Natural killer cell (primary cell): ENCODE results near the gene BSCL2. TPM values are rescaled to one million over a fixed set of nuclear protein-coding genes. Genes with fewer than 3 reads are reported as not detected.

Experiments
- ATAC-seq, 3 donors: fragments of 150-1000 bp in 2 of 3; fragments of 200-7000 bp in 1 of 3; cut with Tn5 transposase; 1 replicate in 1 of 3; 2 replicates in 2 of 3; pipeline ENCODE4 v1.10.0; 2021; ENCODE audit warnings: mild to moderate bottlenecking in 2 of 3, moderate library complexity in 2 of 3
- DNase-seq, 2 donors: peaks; one replicate each; pipeline versions ENCODE4 v3.0.0 to v3.0.0-alpha.2; 2013 to 2021; ENCODE audit warnings: mixed read lengths in 1 of 2
- H3K27ac ChIP-seq: one replicate; pipeline ENCODE4 v1.5.1; 2013; ENCODE audit warnings: mild to moderate bottlenecking, low read length
- H3K27me3 ChIP-seq: one replicate; pipeline ENCODE4 v1.6.1; 2013; ENCODE audit warnings: low read length; ENCODE audit not compliant: control insufficient read depth, insufficient read depth
- H3K36me3 ChIP-seq: one replicate; pipeline ENCODE4 v1.6.1; 2013; ENCODE audit warnings: low read length; ENCODE audit not compliant: control insufficient read depth, insufficient read depth
- H3K4me1 ChIP-seq: one replicate; pipeline ENCODE4 v1.6.1; 2013; ENCODE audit warnings: low read length; ENCODE audit not compliant: control insufficient read depth, insufficient read depth
- H3K4me3 ChIP-seq: one replicate; pipeline ENCODE4 v1.5.1; 2013; ENCODE audit warnings: low read length
- H3K9me3 ChIP-seq: one replicate; pipeline ENCODE4 v1.6.1; 2013; ENCODE audit warnings: low read length; ENCODE audit not compliant: control insufficient read depth, insufficient read depth
- H3K27ac Mint-ChIP-seq, 2 donors: one replicate each; pipeline ENCODE4 v1.8.0; 2022; ENCODE audit warnings: mild to moderate bottlenecking in 2 of 2, mixed read lengths in 2 of 2, moderate library complexity in 1 of 2
- H3K27me3 Mint-ChIP-seq, 2 donors: one replicate each; pipeline ENCODE4 v1.8.0; 2022; ENCODE audit warnings: low read depth in 2 of 2, mixed read lengths in 2 of 2
- H3K36me3 Mint-ChIP-seq: one replicate; pipeline ENCODE4 v1.8.0; 2022; ENCODE audit warnings: mixed read lengths
- H3K4me1 Mint-ChIP-seq, 2 donors: one replicate each; pipeline ENCODE4 v1.8.0; 2022; ENCODE audit warnings: mixed read lengths in 2 of 2
- H3K4me3 Mint-ChIP-seq: one replicate; pipeline ENCODE4 v1.8.0; 2022; ENCODE audit warnings: mild to moderate bottlenecking, moderate library complexity, mixed read lengths
- H3K9me3 Mint-ChIP-seq, 2 donors: one replicate each; pipeline ENCODE4 v1.8.0; 2022; ENCODE audit warnings: mixed read lengths in 2 of 2
- WGBS: methylation state at CpG from one replicate; pipeline ENCODE4 v1.1.7; 2013; ENCODE audit warnings: missing lambda C conversion rate; ENCODE audit not compliant: insufficient coverage; 5-methylcytosine and 5-hydroxymethylcytosine counted together
- intact Hi-C: fragments of 100-400 bp; cut with micrococcal nuclease; formaldehyde crosslinking; loops from one replicate; pipeline ENCODE4 v1.14.2; 2022
- total RNA-seq, 4 donors: library from RNA; stranded (reverse); fragments of 120-200 nt in 1 of 4; gene quantifications; one replicate each; pipeline versions ENCODE4 v1.2.3 to v1.2.4, GENCODE V29; 2013 to 2022
- TF ChIP-seq, protein P1 (sequence below): fragments of 200-600 bp; IDR thresholded peaks from one replicate; pipeline ENCODE4 v1.8.0; 2022; ENCODE audit warnings: antibody characterized with exemption

The BSCL2 gene
- total RNA-seq, 3 donors from 2014 or later (not counting 1 experiment from before 2014, with no cell fraction given) = 19.7 to 22.0 (median 21.2) TPM

DNA sequence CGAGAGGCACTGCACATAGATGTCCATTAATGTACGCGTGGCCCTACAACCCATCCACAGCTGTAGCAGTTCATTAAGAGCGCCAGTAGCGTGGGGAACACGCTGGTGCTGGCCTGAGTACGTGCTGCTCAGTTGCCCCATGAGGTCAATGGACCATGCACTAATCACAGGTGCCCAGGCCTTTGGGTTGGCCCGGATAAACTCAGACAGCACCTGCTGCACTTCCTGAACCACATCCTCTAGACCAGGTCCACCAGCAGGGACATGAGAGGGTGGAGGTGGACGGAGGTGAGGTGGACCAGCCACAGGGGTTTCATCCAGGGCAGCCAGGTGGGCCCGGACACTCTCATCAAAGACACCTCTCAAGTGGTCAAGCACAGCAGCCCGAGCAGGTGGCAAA, 57.7 kb downstream of the BSCL2 start:
- H3K27ac ChIP-seq = no peak overlapping the region
- H3K4me3 Mint-ChIP-seq = peak overlapping the region; percentile 25
- no peak for ATAC-seq
- H3K9me3 ChIP-seq = no peaks in the 10 kb centered on the region
- H3K4me3 ChIP-seq = no peak overlapping the region
- H3K27me3 Mint-ChIP-seq = peaks cover 0 to 3% of the 10 kb centered on the region in 2 donors
- H3K27me3 ChIP-seq = no peaks in the 10 kb centered on the region
- peaks cover 24% of the 10 kb centered on the region for H3K36me3 ChIP-seq
- 97% methylated on average over 10 of the region's 11 CpGs for WGBS
- H3K27ac Mint-ChIP-seq = no peak overlapping the region
- H3K4me1 ChIP-seq = peaks cover 44% of the 10 kb centered on the region
- H3K36me3 Mint-ChIP-seq = no peaks in the 10 kb centered on the region
- TF ChIP-seq, protein P1, sequence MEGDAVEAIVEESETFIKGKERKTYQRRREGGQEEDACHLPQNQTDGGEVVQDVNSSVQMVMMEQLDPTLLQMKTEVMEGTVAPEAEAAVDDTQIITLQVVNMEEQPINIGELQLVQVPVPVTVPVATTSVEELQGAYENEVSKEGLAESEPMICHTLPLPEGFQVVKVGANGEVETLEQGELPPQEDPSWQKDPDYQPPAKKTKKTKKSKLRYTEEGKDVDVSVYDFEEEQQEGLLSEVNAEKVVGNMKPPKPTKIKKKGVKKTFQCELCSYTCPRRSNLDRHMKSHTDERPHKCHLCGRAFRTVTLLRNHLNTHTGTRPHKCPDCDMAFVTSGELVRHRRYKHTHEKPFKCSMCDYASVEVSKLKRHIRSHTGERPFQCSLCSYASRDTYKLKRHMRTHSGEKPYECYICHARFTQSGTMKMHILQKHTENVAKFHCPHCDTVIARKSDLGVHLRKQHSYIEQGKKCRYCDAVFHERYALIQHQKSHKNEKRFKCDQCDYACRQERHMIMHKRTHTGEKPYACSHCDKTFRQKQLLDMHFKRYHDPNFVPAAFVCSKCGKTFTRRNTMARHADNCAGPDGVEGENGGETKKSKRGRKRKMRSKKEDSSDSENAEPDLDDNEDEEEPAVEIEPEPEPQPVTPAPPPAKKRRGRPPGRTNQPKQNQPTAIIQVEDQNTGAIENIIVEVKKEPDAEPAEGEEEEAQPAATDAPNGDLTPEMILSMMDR = no peak
- H3K4me1 Mint-ChIP-seq = peaks cover 23 to 29% of the 10 kb centered on the region in 2 donors
- no peaks in the 10 kb centered on the region for H3K9me3 Mint-ChIP-seq
- intact Hi-C loops = no loop called here
- DNase-seq = peak in 1 of 2 donors; percentile 4

DNA sequence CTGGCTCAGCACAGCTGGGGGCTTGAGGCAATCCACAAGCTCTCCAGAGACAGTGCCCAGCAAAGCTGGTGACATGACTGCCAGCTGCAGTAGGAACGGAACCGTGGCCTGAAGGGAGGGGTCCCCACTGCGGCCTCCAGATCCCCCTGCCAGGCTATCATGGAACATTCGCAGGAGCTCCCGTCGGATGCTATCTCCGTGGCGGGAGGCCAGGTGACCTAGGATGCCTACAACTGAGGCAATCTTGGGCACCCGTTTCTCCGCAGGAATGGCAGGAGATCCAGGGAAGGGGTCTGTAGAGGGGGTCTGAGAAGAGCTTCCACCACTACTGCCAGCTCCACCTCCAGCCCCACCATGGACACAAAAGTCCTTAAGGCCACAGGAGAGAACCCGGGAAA, 58.3 kb downstream of the BSCL2 start:
- H3K27ac ChIP-seq = no peak overlapping the region
- Mint-ChIP-seq H3K4me1 (peaks cover 23 to 29% of the 10 kb centered on the region in 2 donors), H3K27ac (no peak overlapping the region), H3K4me3 (no peak overlapping the region), H3K27me3 (peaks cover 0 to 3% of the 10 kb centered on the region in 2 donors), H3K36me3 (no peaks in the 10 kb centered on the region), H3K9me3 (no peaks in the 10 kb centered on the region)
- no peak for DNase-seq
- intact Hi-C loops = no loop called here
- no peak for ATAC-seq
- peaks cover 44% of the 10 kb centered on the region for H3K4me1 ChIP-seq
- H3K9me3 ChIP-seq = no peaks in the 10 kb centered on the region
- 97% methylated on average over 11 of the region's 11 CpGs for WGBS
- peaks cover 27% of the 10 kb centered on the region for H3K36me3 ChIP-seq
- H3K4me3 ChIP-seq = no peak overlapping the region
- TF ChIP-seq, protein P1 = no peak
- H3K27me3 ChIP-seq = no peaks in the 10 kb centered on the region

DNA sequence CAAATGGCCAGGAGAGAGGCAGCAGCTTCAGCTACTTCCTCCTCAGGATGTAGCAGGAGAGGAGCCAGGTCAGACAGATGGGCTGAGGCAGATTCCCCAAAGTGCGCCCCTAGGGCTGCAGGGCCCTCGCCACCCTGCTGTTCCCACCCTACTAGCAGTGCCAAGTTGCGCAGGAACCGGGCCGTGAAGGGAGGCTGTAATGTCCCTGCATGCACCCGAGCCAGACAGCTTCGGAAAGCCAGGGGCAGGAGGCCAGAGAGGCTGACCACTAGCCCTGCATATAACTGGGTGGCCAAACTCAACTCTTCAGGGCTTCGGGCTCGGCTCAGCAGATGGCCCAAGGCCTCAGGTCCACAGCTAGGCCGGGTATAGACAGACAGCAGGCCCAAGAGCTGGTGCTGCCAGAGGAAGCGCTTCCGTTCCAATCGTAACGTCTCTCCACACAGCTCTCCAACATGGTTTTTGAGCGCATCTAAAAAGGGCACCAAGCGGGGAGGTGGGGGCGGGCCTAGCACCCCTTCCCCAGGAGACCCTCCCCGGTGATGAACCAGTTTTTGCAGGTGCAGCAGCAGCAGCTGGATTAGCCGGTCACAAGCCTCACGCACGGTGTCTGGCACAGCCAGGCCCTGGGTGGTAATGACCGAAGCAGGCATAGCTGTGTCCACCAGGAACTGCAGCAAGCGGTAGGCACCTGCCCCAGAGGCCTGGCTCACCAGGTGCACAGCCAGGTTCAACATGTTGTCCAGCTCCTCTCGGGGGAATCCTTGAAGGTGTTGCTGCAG, 58.8 kb downstream of the BSCL2 start:
- H3K4me3 Mint-ChIP-seq = no peak overlapping the region
- ATAC-seq (no peak), DNase-seq (peak in 1 of 2 donors; percentile 5)
- Histone ChIP-seq H3K9me3 (no peaks in the 10 kb centered on the region), H3K36me3 (peaks cover 31% of the 10 kb centered on the region), H3K4me3 (no peak overlapping the region), H3K4me1 (peaks cover 42% of the 10 kb centered on the region), H3K27ac (no peak overlapping the region), H3K27me3 (no peaks in the 10 kb centered on the region)
- TF ChIP-seq, protein P1 = no peak
- intact Hi-C loops = no loop called here
- no peaks in the 10 kb centered on the region for H3K9me3 Mint-ChIP-seq
- 97% methylated on average over 24 of the region's 24 CpGs for WGBS
- H3K4me1 Mint-ChIP-seq = peaks cover 19 to 24% of the 10 kb centered on the region in 2 donors
- H3K27ac Mint-ChIP-seq = no peak overlapping the region
- no peaks in the 10 kb centered on the region for H3K27me3 Mint-ChIP-seq
- no peaks in the 10 kb centered on the region for H3K36me3 Mint-ChIP-seq
